GM19395 (cell line): ENCODE measurements around the gene LRRTM1.

ENCODE experiments used
- ATAC-seq: cut with Tn5 transposase; IDR thresholded peaks from one replicate; pipeline ENCODE4 v1.9.1; 2021; ENCODE audit warnings: mild to moderate bottlenecking, moderate library complexity; ENCODE audit not compliant: unreplicated experiment

Gene LRRTM1

GRCh38 chr2:80303006-80303908, 1.3 kb downstream of the LRRTM1 start:
- ATAC-seq: no peak

DNA sequence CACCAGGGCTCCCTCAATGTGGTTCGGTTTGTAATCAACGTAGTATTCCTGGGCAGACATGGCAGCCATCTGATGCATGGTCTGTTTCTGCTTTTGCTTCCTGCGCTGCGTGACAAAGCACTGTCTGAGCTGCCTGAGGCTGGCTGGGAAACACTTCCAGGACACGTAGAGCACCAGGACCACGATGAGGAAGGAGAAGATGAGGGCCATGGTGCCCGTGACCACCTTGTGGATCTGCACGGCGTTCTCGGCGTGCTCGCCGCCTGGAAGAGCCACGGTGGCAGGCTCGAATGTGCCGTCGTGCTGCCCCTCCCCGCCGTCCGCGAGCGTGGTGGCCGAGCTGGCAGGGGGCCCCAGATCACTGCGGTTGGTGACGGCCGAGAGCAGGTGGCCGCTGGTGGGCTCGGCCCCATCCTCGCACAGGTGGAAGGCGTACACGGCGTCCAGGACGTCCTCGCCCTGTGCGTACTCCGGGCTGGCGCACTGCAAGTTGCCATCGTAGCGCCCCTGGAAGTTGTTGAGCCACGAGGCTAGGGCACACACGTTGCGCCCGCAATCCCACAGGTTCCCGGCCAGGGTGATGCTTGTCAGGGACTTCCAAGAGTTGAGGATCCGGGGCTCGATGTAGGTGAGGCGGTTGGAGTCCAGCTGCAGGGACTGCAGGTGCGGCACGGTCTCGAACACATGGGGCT, 2.1 kb downstream of the LRRTM1 start:
- no peak for ATAC-seq

GRCh38 chr2:80302001-80302313, 2.6 kb downstream of the LRRTM1 start:
- no peak for ATAC-seq

- ATAC-seq: no peak
Measured at GRCh38 chr2:80300954-80301353, 3.6 kb downstream of the LRRTM1 start.

DNA sequence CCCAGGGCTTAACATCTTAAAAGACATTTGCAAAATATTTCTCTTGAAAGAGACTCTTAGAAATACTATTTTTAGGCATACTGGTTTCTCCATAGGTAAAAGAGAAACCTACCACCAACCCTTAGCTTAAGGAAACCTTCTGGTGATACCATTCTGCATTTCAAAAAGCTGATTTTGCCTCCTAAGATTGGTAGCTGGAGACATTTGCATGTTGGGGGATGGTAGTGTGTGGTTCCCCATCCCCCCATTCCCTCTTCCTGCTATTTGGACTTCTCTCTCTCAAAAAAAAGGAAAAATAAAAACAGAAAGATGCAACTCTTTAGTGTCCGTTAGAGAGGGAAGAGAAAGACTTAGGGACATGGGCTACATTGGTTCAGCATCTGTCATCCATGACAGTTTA, 4.2 kb downstream of the LRRTM1 start:
- ATAC-seq: no peak

DNA sequence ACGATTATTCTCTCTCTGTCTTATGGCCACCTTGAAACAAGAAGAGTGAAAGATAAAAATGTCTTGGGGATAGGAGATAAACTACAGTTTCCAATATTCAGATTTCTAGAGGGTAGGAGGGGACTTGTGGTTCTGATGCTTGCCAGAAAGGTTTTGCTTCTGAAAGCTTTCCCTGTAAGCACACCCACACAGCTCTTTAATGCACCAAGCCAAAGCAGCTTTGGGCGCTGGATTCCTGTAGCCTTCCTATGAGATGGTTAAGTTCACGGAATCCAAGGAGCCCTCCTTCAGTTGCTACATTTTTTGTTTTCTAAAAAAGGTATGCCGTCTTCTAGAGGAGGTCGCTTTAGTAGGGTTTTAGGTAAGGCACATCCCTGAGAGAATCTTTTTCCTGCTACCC, 4.9 kb downstream of the LRRTM1 start:
- ATAC-seq: no peak

DNA sequence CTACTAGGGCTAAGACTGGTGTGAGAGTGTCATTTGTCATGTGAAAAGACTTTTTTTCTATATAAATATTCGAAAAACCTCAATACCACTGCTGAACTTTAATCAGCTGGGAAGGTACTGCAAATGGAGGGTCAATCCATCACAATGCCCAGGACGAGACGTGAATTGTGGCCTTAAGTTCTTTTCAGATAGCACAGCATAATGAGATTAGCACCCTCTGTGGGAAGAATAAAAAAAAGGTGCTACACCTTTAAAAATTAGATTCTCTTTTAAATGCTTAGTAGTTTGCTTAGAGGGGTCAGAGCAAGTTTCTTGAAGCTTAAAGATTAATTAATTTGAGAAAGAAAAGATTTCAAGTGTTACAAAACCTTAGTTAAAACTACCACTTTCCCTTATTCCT, 5.6 kb downstream of the LRRTM1 start:
- ATAC-seq: no peak

GRCh38 chr2:80293039-80293438, 11.5 kb downstream of the LRRTM1 start:
- no peak for ATAC-seq

- no peak for ATAC-seq
Measured at GRCh38 chr2:80292474-80292873, 12.1 kb downstream of the LRRTM1 start.

- ATAC-seq: no peak
Measured at GRCh38 chr2:80291656-80292055, 12.9 kb downstream of the LRRTM1 start.

GRCh38 chr2:80288576-80288975, 16.0 kb downstream of the LRRTM1 start:
- ATAC-seq: no peak

GRCh38 chr2:80281049-80281448, 23.5 kb downstream of the LRRTM1 start:
- ATAC-seq: no peak

- no peak for ATAC-seq
Measured at GRCh38 chr2:80280598-80280997, 24.0 kb downstream of the LRRTM1 start.

GRCh38 chr2:80269806-80270205, 34.7 kb downstream of the LRRTM1 start:
- ATAC-seq: no peak

- ATAC-seq: no peak
Measured at GRCh38 chr2:80266231-80266630, 38.3 kb downstream of the LRRTM1 start.

DNA sequence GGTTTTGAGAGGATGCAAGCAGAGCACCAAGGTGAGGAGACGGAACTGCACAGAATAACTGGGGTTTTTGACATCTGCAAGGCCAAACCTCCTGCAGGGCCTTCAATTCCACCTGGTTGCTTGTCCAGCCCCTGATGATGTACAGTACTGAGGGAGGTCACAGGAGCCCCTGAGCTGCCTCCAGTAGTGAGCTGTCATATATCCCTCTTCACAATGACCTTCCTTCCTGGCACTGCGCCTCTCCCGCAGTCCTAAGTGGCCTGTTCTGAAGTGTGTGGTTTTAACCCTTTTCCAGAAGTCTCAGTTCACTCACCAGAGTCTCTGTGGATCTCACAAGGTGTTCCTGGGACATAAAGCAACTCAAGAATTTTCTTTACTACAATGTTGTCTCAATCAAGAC, 45.3 kb downstream of the LRRTM1 start:
- no peak for ATAC-seq

DNA sequence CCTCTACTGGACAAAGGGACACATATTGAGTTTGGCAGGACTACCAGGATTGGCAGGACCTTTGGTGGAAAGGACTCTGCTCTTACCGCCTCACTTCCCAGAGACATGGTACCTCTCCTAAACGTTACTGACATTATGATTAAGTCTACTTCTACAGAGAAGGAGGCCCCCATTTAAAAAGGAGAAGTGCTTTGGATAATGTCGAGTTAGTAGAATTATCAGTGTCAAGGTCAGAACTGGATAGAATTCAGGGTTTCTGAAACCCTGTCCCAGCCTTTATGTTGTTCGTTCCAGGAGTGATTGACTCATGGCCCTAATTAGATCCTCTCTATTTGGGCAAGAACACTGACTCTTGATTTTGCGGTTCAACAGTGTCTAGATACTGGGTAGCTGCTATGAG, 45.8 kb downstream of the LRRTM1 start:
- ATAC-seq: no peak

GRCh38 chr2:80258341-80258740, 46.2 kb downstream of the LRRTM1 start:
- no peak for ATAC-seq

- no peak for ATAC-seq
Measured at GRCh38 chr2:80257450-80257849, 47.1 kb downstream of the LRRTM1 start.

DNA sequence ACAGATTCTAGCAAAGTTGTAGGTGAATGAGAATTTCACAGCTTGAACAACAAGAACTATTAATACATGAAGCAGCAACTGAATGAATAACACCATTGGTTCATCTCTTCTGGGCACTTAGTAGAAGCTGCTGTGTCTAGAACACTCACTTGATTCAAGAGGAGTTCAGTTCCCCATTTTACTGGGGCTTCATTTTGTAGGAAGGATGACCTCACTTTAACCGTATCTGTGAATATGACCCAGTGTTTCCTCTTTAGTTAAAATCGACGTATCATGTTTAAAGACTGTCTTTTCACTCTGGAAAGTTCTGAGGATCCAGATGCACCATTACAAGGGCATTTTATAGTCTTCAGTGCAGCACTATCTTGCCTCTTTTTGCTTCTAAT, 47.8 kb downstream of the LRRTM1 start:
- no peak for ATAC-seq

DNA sequence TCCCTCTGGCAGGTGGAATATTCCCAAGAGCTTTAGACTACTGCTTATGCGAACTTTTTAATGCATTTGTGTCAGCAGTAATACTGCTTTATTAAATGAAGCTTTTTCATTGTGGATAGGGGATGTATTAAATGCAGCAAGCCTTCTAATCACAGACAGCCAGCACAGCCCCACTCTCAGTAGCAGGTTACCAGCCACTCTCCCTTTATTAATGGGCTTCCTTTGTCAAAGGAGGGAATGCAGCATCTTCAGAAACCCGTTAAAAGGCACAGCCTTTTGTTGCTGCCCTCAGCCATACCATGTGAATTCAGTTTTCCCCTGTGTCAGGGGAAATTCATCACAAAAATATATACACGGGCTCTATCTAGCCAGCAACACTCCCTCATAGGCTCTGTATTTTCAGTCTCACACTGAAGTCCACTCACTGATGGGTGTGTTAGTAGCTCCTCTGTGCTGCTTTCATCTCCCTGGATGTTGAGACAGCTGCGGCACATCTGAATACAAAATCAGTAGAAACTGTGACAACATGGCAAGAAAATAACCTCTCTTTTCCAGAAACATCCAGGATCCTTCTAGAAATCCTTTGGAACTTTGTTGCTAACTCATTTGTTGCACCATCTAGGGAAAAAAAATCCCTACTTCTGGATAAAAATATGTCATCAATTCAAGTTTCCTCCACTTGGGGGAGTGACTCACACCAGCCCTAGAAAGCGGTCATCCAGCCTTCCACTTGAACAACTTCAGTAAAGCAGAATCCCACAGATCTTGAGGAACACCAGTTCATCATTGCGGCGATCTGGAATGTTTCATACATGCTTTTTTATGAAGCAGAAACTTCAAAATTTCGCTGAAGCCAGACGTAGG, 48.4 kb downstream of the LRRTM1 start:
- ATAC-seq: no peak
